ENCODE data around the gene TEX13D.

- TF ChIP-seq CTCF (conservative IDR thresholded peaks at IDR 0.05) (no peak), ZFX (IDR thresholded peaks at IDR 0.05) (no peak)
Measured at GRCh38 chrX:124293810-124294209, 38.6 kb upstream of the TEX13D start.

Data from C4-2B (cell line).